PC-9 (cell line): ENCODE measurements around the gene LLCFC1.

Experiments used
- EZH2 ChIP-seq: fragments of 200-600 bp; sonication (generic); IDR thresholded peaks from 2 replicates; pipeline ENCODE4 v1.8.0; 2017; ENCODE audit warnings: antibody characterized with exemption, low read depth
- TF ChIP-seq, protein P1 (sequence below): fragments of 200-600 bp; sonication (generic); conservative IDR thresholded peaks from 2 replicates; pipeline ENCODE4 v1.6.1; 2017; ENCODE audit warnings: mixed run types, antibody characterized with exemption, mild to moderate bottlenecking, moderate library complexity

DNA sequence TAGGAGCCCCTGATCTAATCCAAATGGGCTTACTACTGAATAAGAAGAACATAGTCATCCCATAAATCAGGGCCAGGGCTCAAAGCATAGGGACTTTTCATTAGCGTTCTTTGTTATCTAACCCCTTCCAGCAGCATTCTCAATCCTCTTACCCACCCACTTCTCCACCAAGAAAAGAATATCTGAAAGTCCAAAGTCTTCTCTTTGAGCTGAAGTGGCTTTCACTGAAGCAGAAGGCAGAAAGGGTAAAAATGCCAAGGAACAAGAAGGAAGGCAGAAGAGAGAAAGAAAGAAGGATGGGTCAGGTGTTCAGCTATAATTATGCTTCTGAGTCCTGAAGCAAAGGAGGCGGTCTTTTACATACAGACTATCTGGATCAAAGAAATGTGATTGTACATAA, 15.9 kb upstream of the LLCFC1 start:
- no peak for TF ChIP-seq EZH2
- TF ChIP-seq, protein P1, sequence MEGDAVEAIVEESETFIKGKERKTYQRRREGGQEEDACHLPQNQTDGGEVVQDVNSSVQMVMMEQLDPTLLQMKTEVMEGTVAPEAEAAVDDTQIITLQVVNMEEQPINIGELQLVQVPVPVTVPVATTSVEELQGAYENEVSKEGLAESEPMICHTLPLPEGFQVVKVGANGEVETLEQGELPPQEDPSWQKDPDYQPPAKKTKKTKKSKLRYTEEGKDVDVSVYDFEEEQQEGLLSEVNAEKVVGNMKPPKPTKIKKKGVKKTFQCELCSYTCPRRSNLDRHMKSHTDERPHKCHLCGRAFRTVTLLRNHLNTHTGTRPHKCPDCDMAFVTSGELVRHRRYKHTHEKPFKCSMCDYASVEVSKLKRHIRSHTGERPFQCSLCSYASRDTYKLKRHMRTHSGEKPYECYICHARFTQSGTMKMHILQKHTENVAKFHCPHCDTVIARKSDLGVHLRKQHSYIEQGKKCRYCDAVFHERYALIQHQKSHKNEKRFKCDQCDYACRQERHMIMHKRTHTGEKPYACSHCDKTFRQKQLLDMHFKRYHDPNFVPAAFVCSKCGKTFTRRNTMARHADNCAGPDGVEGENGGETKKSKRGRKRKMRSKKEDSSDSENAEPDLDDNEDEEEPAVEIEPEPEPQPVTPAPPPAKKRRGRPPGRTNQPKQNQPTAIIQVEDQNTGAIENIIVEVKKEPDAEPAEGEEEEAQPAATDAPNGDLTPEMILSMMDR: no peak
